ENCODE results near the gene DNASE1L2.
"Not testable (repeated sequence)": the region's sequence is repeated elsewhere in the genome, so short reads cannot be mapped to it uniquely, and the experiment has no call there.

Gene DNASE1L2

DNA sequence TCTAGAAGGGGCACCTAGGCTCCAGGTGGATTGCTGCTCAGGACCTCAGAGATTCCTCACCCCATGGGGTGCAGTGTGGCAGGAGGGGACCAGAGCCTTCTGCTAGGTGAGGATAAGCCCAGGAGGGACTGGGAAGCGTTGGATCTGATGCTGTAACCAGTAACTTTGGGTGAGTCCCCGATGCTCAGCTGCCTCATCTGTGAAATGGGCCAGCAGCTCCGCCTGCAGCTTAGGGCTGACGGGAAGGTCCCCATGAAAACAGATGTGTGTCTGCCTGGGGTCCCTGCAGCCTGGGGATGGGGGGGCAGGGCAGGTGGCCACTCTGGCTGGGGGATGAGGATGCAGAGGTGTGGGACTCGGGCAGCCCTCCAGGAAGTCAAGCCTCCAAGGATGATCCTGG, 37.1 kb upstream of the DNASE1L2 start:
- ChIA-PET CTCF (interaction anchor here (1.3 to 1.6 kb wide), 2 partner anchors 53 to 302 kb away, joined by 3 read pairs; no protein-coding TSS in a partner anchor), POLR2A (interaction anchor here (1.4 kb wide), 1 partner anchor 44 kb away, joined by 3 read pairs; the partner anchor contains the start of gene TRAF7)
- DNase-seq (ENCODE audit: extremely low spot score) = no peak
- TF ChIP-seq CTCF (IDR thresholded peaks at IDR 0.05; ENCODE audit: control extremely low read depth, extremely low read depth, low read depth, missing control alignments) = no peak

DNA sequence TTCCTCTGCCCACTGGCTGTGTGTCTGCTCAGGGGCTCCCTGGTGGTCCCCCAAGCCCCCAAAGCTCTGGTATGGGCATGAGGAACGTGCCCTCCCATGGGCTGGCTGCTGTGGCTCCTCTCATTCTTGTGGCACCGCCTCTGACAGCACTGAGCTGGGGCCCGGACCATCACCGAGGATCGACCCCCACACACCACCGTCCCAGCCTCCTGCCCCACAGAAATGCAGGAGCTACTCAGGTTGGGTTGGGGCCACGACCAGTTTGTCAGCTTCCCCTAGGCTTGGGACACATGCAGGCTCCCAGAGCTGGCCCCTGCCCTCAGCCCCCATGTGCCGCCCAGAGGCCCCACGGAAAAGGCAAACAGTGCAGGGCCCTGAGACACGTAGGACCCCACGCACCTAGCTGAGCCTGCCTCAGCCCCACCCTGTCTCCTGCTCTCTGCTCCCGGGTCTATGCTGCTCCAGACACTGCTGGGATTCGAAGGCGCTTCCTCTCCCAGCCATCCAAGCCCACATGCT, 36.6 kb upstream of the DNASE1L2 start:
- no peak for DNase-seq (ENCODE audit: extremely low spot score)
- ChIA-PET POLR2A (no interaction called here), CTCF (interaction anchor here (1.3 to 1.6 kb wide), 2 partner anchors 52 to 301 kb away, joined by 3 read pairs; no protein-coding TSS in a partner anchor)
- TF ChIP-seq CTCF (IDR thresholded peaks at IDR 0.05; ENCODE audit: control extremely low read depth, extremely low read depth, low read depth, missing control alignments) = no peak

GRCh38 chr16:2200313-2200712, 35.9 kb upstream of the DNASE1L2 start:
- CTCF ChIA-PET = interaction anchor here (1.6 kb wide), 1 partner anchor 301 kb away, joined by 3 read pairs; no protein-coding TSS in a partner anchor
- no peak for DNase-seq (ENCODE audit: extremely low spot score)
- no peak for TF ChIP-seq CTCF (IDR thresholded peaks at IDR 0.05; ENCODE audit: control extremely low read depth, extremely low read depth, low read depth, missing control alignments)
- POLR2A ChIA-PET = no interaction called here

- POLR2A ChIA-PET = interaction anchor here (0.5 to 1.2 kb wide), 3 partner anchors 12 to 49 kb away, joined by 3 to 5 read pairs (median 4); partner anchors contain the start of genes PGP and TRAF7
- CTCF ChIA-PET = interaction anchor here (1.0 to 1.7 kb wide), 3 partner anchors 8 to 48 kb away, joined by 3 to 16 read pairs (median 6); partner anchors contain the start of genes ECI1 and TRAF7
- not testable (repeated sequence) for DNase-seq (ENCODE audit: extremely low spot score)
Measured at GRCh38 chr16:2203119-2203688, 33.0 kb upstream of the DNASE1L2 start.

GRCh38 chr16:2204416-2205103, 31.7 kb upstream of the DNASE1L2 start:
- DNase-seq (ENCODE audit: extremely low spot score) = no peak
- POLR2A ChIA-PET = interaction anchor here (1.0 to 1.7 kb wide), 2 partner anchors 49 to 240 kb away, joined by 3 to 7 read pairs; partner anchors contain the start of genes RPS2 and TRAF7
- CTCF ChIA-PET = interaction anchor here (1.3 to 2.7 kb wide), 2 partner anchors 10 to 13 kb away, joined by 4 to 13 read pairs; no protein-coding TSS in a partner anchor
- no peak for TF ChIP-seq CTCF (IDR thresholded peaks at IDR 0.05; ENCODE audit: control extremely low read depth, extremely low read depth, low read depth, missing control alignments)

GRCh38 chr16:2205104-2205966, 30.9 kb upstream of the DNASE1L2 start, which contains the start of gene MLST8:
Gene MLST8, plus strand, starts transcription at chr16:2205454. Its CDS starts 632 bp downstream, at chr16:2206086.
- ChIA-PET POLR2A (interaction anchor here (1.0 to 1.7 kb wide), 3 partner anchors 10 to 241 kb away, joined by 3 to 7 read pairs (median 3); partner anchors contain the start of genes RPS2 and TRAF7), CTCF (interaction anchor here (1.1 to 2.7 kb wide), 2 partner anchors 9 to 11 kb away, joined by 3 to 13 read pairs; partner anchors contain the start of gene PGP)
- DNase-seq (ENCODE audit: extremely low spot score) = peak; percentile 99
- no peak for TF ChIP-seq CTCF (IDR thresholded peaks at IDR 0.05; ENCODE audit: control extremely low read depth, extremely low read depth, low read depth, missing control alignments)
